IMR-90 (cell line): ENCODE results near the gene RAP2B. TPM values are rescaled to one million over a fixed set of nuclear protein-coding genes. Genes with fewer than 3 reads are reported as not detected.
A peak's percentile ranks its signal among the peaks of the same experiment; 100 is the strongest.

Experiments used
- ATAC-seq: fragments of 200-7000 bp; cut with Tn5 transposase; 2 replicates; pipeline ENCODE4 v1.9.1; 2020; ENCODE audit warnings: low read depth, mild to moderate bottlenecking, moderate library complexity
- BruUV-seq: library from RNA; stranded (reverse); fragments of 400-500 nt; replicated peaks from 2 replicates; lab custom pipeline; 2021; lab: Mats Ljungman, UMichigan
- CTCF ChIA-PET: fragments of 300-600 bp; formaldehyde crosslinking; extraction: SDS; loops from one replicate; lab custom pipeline; 2021; ENCODE audit warnings: antibody characterized with exemption; lab: Yijun Ruan, JAX
- POLR2A ChIA-PET: fragments of 300-600 bp; sonication (Branson Sonifier 250); formaldehyde crosslinking; loops from one replicate; lab custom pipeline; 2022; ENCODE audit warnings: antibody characterized with exemption; ENCODE audit not compliant: unreplicated experiment; lab: Charles Lee
- DNase-seq: peaks from one replicate; pipeline ENCODE4 v3.0.0; 2013
- H2AFZ ChIP-seq: replicated peaks from 2 replicates; pipeline ENCODE3; 2013; ENCODE audit warnings: low read length, mild to moderate bottlenecking; ENCODE audit not compliant: poor library complexity
- H2AK5ac ChIP-seq: 2 replicates; pipeline ENCODE4 v1.6.1; 2013; ENCODE audit warnings: low read depth, low read length, inconsistent platforms
- H2AK9ac ChIP-seq: replicated peaks from 2 replicates; pipeline ENCODE3; 2013; ENCODE audit warnings: mild to moderate bottlenecking, low read depth, low read length, moderate library complexity; ENCODE audit not compliant: poor library complexity
- H2BK120ac ChIP-seq: 2 replicates; pipeline ENCODE4 v1.6.1; 2013; ENCODE audit warnings: low read depth, low read length, inconsistent platforms
- H2BK15ac ChIP-seq: 3 replicates; pipeline ENCODE4 v1.6.1; 2013; ENCODE audit warnings: low read depth, low read length, inconsistent platforms
- H2BK20ac ChIP-seq: 2 replicates; pipeline ENCODE4 v1.6.1; 2013; ENCODE audit warnings: low read depth, mild to moderate bottlenecking, inconsistent platforms, low read length, moderate library complexity
- H2BK5ac ChIP-seq: 2 replicates; pipeline ENCODE4 v1.6.1; 2013; ENCODE audit warnings: mild to moderate bottlenecking, low read depth, low read length, inconsistent platforms; ENCODE audit not compliant: poor library complexity, severe bottlenecking
- H3K14ac ChIP-seq: replicated peaks from 2 replicates; pipeline ENCODE4 v1.6.1; 2013; ENCODE audit warnings: low read depth, low read length, inconsistent platforms
- H3K18ac ChIP-seq: 2 replicates; pipeline ENCODE4 v1.6.1; 2013; ENCODE audit warnings: low read depth, low read length, control low read depth
- H3K23ac ChIP-seq: 2 replicates; pipeline ENCODE4 v1.6.1; 2013; ENCODE audit warnings: low read depth, low read length, inconsistent platforms
- H3K27ac ChIP-seq: 2 replicates; pipeline ENCODE4 v1.5.1; 2013; ENCODE audit warnings: mild to moderate bottlenecking, control low read depth, low read length; ENCODE audit not compliant: insufficient read depth
- H3K27me3 ChIP-seq: 2 replicates; pipeline ENCODE4 v1.6.1; 2013; ENCODE audit warnings: low read length; ENCODE audit not compliant: control insufficient read depth, insufficient read depth
- H3K36me3 ChIP-seq: 2 replicates; pipeline ENCODE4 v1.6.1; 2013; ENCODE audit warnings: low read length, mixed read lengths; ENCODE audit not compliant: control insufficient read depth, insufficient read depth
- H3K4ac ChIP-seq: 2 replicates; pipeline ENCODE4 v1.6.1; 2013; ENCODE audit warnings: low read depth, low read length, inconsistent platforms
- H3K4me1 ChIP-seq: 2 replicates; pipeline ENCODE4 v1.6.1; 2013; ENCODE audit warnings: low read length, mixed read lengths; ENCODE audit not compliant: control insufficient read depth, insufficient read depth
- H3K4me2 ChIP-seq: 2 replicates; pipeline ENCODE4 v1.6.1; 2013; ENCODE audit warnings: low read depth, mild to moderate bottlenecking, control low read depth, low read length, moderate library complexity
- H3K4me3 ChIP-seq: 2 replicates; pipeline ENCODE4 v1.5.1; 2013; ENCODE audit warnings: low read depth, mild to moderate bottlenecking, control low read depth, low read length, moderate library complexity; ENCODE audit not compliant: insufficient read depth
- H3K56ac ChIP-seq: 2 replicates; pipeline ENCODE4 v1.6.1; 2013; ENCODE audit warnings: low read length, inconsistent platforms; ENCODE audit not compliant: insufficient read depth; ENCODE audit errors: extremely low read depth
- H3K79me1 ChIP-seq, 2 experiments: 2 replicates each; pipeline ENCODE4 v1.6.1; 2013; ENCODE audit warnings: low read length in 2 of 2, inconsistent platforms in 1 of 2, low read depth in 1 of 2
- H3K9ac ChIP-seq: 2 replicates; pipeline ENCODE4 v1.6.1; 2013; ENCODE audit warnings: low read depth, low read length, control low read depth
- H3K9me1 ChIP-seq: 2 replicates; pipeline ENCODE4 v1.6.1; 2013; ENCODE audit warnings: low read length, inconsistent platforms; ENCODE audit not compliant: insufficient read depth
- H3K9me3 ChIP-seq: 2 replicates; pipeline ENCODE4 v1.6.1; 2013; ENCODE audit warnings: low read length; ENCODE audit not compliant: control insufficient read depth, insufficient read depth
- H4K20me1 ChIP-seq: 2 replicates; pipeline ENCODE4 v1.6.1; 2013; ENCODE audit warnings: low read length, inconsistent platforms; ENCODE audit not compliant: insufficient read depth
- H4K5ac ChIP-seq: 2 replicates; pipeline ENCODE4 v1.6.1; 2013; ENCODE audit warnings: mild to moderate bottlenecking, low read depth, low read length, control low read depth
- H4K8ac ChIP-seq, 2 experiments: 2 replicates each; pipeline ENCODE4 v1.6.1; 2013; ENCODE audit warnings: low read depth in 2 of 2, low read length in 2 of 2, control low read depth in 1 of 2, inconsistent platforms in 1 of 2
- H4K91ac ChIP-seq: 2 replicates; pipeline ENCODE4 v1.6.1; 2013; ENCODE audit warnings: low read depth, low read length, inconsistent platforms; ENCODE audit not compliant: insufficient read depth
- BHLHE40 ChIP-seq: fragments of 150-350 bp; IDR thresholded peaks from 2 replicates; pipeline ENCODE4 v1.6.1; 2016; ENCODE audit warnings: mild to moderate bottlenecking, low read depth, low read length
- CEBPB ChIP-seq: IDR thresholded peaks from 2 replicates; pipeline ENCODE4 v1.6.1; 2012; ENCODE audit warnings: low read depth, low read length, improper control_type of control experiment
- CHD1 ChIP-seq: IDR thresholded peaks from 2 replicates; pipeline ENCODE4 v1.6.1; 2012; ENCODE audit warnings: low read depth, low read length, improper control_type of control experiment
- CTCF ChIP-seq: conservative IDR thresholded peaks from 2 replicates; pipeline ENCODE4 v1.5.1; 2012; ENCODE audit warnings: mild to moderate bottlenecking, low read depth, low read length, improper control_type of control experiment
- FOS ChIP-seq: fragments of 150-350 bp; IDR thresholded peaks from 2 replicates; pipeline ENCODE4 v1.6.1; 2016; ENCODE audit warnings: low read depth, low read length
- MAFK ChIP-seq: IDR thresholded peaks from 2 replicates; pipeline ENCODE4 v1.6.1; 2012; ENCODE audit warnings: low read depth, low read length, improper control_type of control experiment
- MAZ ChIP-seq: IDR thresholded peaks from 2 replicates; pipeline ENCODE4 v1.6.1; 2012; ENCODE audit warnings: low read depth, mild to moderate bottlenecking, low read length, improper control_type of control experiment, moderate library complexity, borderline replicate concordance
- POLR2A ChIP-seq: IDR thresholded peaks from 2 replicates; pipeline ENCODE4 v1.6.1; 2012; ENCODE audit warnings: mild to moderate bottlenecking, low read depth, low read length
- RAD21 ChIP-seq: IDR thresholded peaks from 2 replicates; pipeline ENCODE4 v1.6.1; 2012; ENCODE audit warnings: low read length, improper control_type of control experiment
- SMC3 ChIP-seq: fragments of 150-350 bp; IDR thresholded peaks from 2 replicates; pipeline ENCODE4 v1.6.1; 2016; ENCODE audit warnings: low read depth, mild to moderate bottlenecking, antibody characterized with exemption, low read length, moderate library complexity
- USF2 ChIP-seq: fragments of 150-350 bp; IDR thresholded peaks from 2 replicates; pipeline ENCODE4 v1.6.1; 2017; ENCODE audit warnings: mild to moderate bottlenecking, antibody characterized with exemption, low read length, low read depth
- WGBS, 2 experiments: methylation state at CpG; one replicate each; pipeline versions ENCODE4 v1.1.5 to v1.1.7; 2013; ENCODE audit warnings: missing lambda C conversion rate in 2 of 2; ENCODE audit not compliant: insufficient read length in 1 of 2; ENCODE audit errors: extremely low coverage in 2 of 2; 5-methylcytosine and 5-hydroxymethylcytosine counted together
- dilution Hi-C: fragments of 300-500 bp; cut with HindIII; formaldehyde crosslinking; loops from one replicate; pipeline ENCODE4 v1.14.3; 2018; ENCODE audit warnings: low sequenced_read_pairs; ENCODE audit not compliant: unreplicated experiment
- in situ Hi-C: fragments of 300-500 bp; cut with MboI; formaldehyde crosslinking; loops from 3 replicates; pipeline ENCODE4 v1.14.3; 2019; ENCODE audit warnings: low sequenced_read_pairs, inconsistent platforms, mixed read lengths
- intact Hi-C: fragments of 100-400 bp; cut with micrococcal nuclease; formaldehyde crosslinking; loops from 2 replicates; pipeline ENCODE4 v1.10.0; 2022
- polyA plus RNA-seq, 3 experiments: library from polyadenylated mRNA; depleted of rRNA; stranded (reverse); fragments of >200 nt; gene quantifications; 2 replicates each; pipeline ENCODE4 v1.2.3, GENCODE V29; 2012; ENCODE audit warnings: low replicate concordance in 1 of 3
- total RNA-seq: library from RNA; depleted of rRNA; stranded (reverse); fragments of >200 nt; gene quantifications from 2 replicates; pipeline ENCODE4 v1.2.3, GENCODE V29; 2012

RAP2B gene
- total and polyA plus RNA-seq, 2 of the 4 experiments (the other 2 are of a cell fraction): 6.6 to 12.4 TPM

- 0 out of 2 replicates have a peak, but pooled peaks have one; percentile 8 for TF ChIP-seq RAD21
- TF ChIP-seq POLR2A: no peak; the same call in 1 of the 2 replicates
- peak; percentile 90 for TF ChIP-seq CEBPB
- no peak for TF ChIP-seq SMC3
Measured at GRCh38 chr3:153138276-153139210, 23.5 kb upstream of the RAP2B start (continued).

GRCh38 chr3:153142961-153143360, 19.1 kb upstream of the RAP2B start:
- H3K27ac ChIP-seq: no peak overlapping the region
- no peak overlapping the region for H2AFZ ChIP-seq
- no peak overlapping the region for H3K4me3 ChIP-seq
- in situ Hi-C loops: no loop called here
- peak overlapping the region; percentile 72 for H2BK20ac ChIP-seq
- H3K9me3 ChIP-seq: no peaks in the 10 kb centered on the region
- no peak overlapping the region for H3K4me2 ChIP-seq
- H3K14ac ChIP-seq: peak overlapping the region; percentile 64; the same call in 1 of the 2 replicates
- peak overlapping the region in 1 of 2 experiments; percentile 72; a peak in 2 of 4 replicates for H4K8ac ChIP-seq
- H3K36me3 ChIP-seq: no peaks in the 10 kb centered on the region
- no peaks in the 10 kb centered on the region for H4K20me1 ChIP-seq
- peak overlapping the region; percentile 61; the same call in 1 of the 2 replicates for H2AK5ac ChIP-seq
- ChIA-PET CTCF (no interaction called here), POLR2A (no interaction called here)
- H3K79me1 ChIP-seq: no peaks in the 10 kb centered on the region
- no peak overlapping the region for H2AK9ac ChIP-seq
- peaks cover 8% of the 10 kb centered on the region for H3K4me1 ChIP-seq
- H3K23ac ChIP-seq: peak overlapping the region; percentile 77; the same call in 1 of the 2 replicates
- no peak overlapping the region for H3K56ac ChIP-seq
- peak overlapping the region; percentile 63; the same call in 1 of the 2 replicates for H3K4ac ChIP-seq
- 0 out of 2 replicates have a peak overlapping the region, but pooled peaks have one; percentile 31 for H4K91ac ChIP-seq
- DNase-seq (peak; percentile 56), ATAC-seq (peak; percentile 48)
- TF ChIP-seq POLR2A: no peak
- TF ChIP-seq RAD21: no peak
- TF ChIP-seq MAFK: no peak
- no peak for TF ChIP-seq FOS
- TF ChIP-seq SMC3: no peak
- TF ChIP-seq CHD1: no peak
- TF ChIP-seq BHLHE40: no peak
- TF ChIP-seq CTCF: no peak
- no peak for TF ChIP-seq USF2
- TF ChIP-seq CEBPB: no peak
- no peak for TF ChIP-seq MAZ
- no peak overlapping the region for H3K9ac ChIP-seq
- intact Hi-C loops: no loop called here
- no CpG with 5 or more reads among the region's 1 CpG for WGBS, 2 experiments
- peak overlapping the region; percentile 11 for H2BK5ac ChIP-seq
- H3K9me1 ChIP-seq: peaks cover 4% of the 10 kb centered on the region
- no peaks in the 10 kb centered on the region for H3K27me3 ChIP-seq
- peak overlapping the region; percentile 79 for H2BK120ac ChIP-seq
- peak overlapping the region; percentile 34; the same call in 1 of the 3 replicates for H2BK15ac ChIP-seq
- H3K18ac ChIP-seq: no peak overlapping the region
- no TSS peak for BruUV-seq
- dilution Hi-C loops: no loop called here
- no peak overlapping the region for H4K5ac ChIP-seq
